Panc1 (cell line): Measurements from ENCODE around the gene DNASE2B. TPM values are rescaled to one million over a fixed set of nuclear protein-coding genes. Genes with fewer than 3 reads are reported as not detected.

Source experiments
- ATAC-seq: fragments of 200-7000 bp; cut with Tn5 transposase; 2 replicates; pipeline ENCODE4 v1.9.1; 2020; ENCODE audit warnings: mild to moderate bottlenecking, moderate library complexity
- BruUV-seq: library from RNA; stranded (reverse); fragments of 400-500 nt; replicated peaks from 2 replicates; lab custom pipeline; 2021; lab: Mats Ljungman, UMichigan
- CTCF ChIA-PET: fragments of 300-600 bp; sonication (Branson Sonifier 250); formaldehyde crosslinking; loops from one replicate; lab custom pipeline; 2022; ENCODE audit warnings: antibody characterized with exemption; lab: Charles Lee
- POLR2A ChIA-PET: fragments of 300-600 bp; sonication (Branson Sonifier 250); formaldehyde crosslinking; loops from one replicate; lab custom pipeline; 2022; ENCODE audit warnings: antibody characterized with exemption; lab: Charles Lee
- DNase-seq: peaks from one replicate; pipeline ENCODE4 v3.0.0-alpha.2; 2010; ENCODE audit warnings: low read depth, low spot score
- H3K27ac ChIP-seq: 2 replicates; pipeline ENCODE4 v1.5.1; 2011; ENCODE audit warnings: mild to moderate bottlenecking, low read length, inconsistent platforms
- H3K27me3 ChIP-seq: fragments of 200-500 bp; sonication (Bioruptor generic); 2 replicates; pipeline ENCODE4 v1.6.0; 2014; ENCODE audit warnings: low read length, inconsistent platforms; ENCODE audit not compliant: control insufficient read depth, insufficient read depth
- H3K36me3 ChIP-seq: fragments of 200-500 bp; sonication (Bioruptor generic); 2 replicates; pipeline ENCODE4 v1.5.1; 2014; ENCODE audit warnings: inconsistent platforms, mild to moderate bottlenecking, low read length, moderate library complexity; ENCODE audit not compliant: control insufficient read depth, insufficient read depth
- H3K4me1 ChIP-seq: 2 replicates; pipeline ENCODE4 v1.5.1; 2011; ENCODE audit warnings: inconsistent platforms, mild to moderate bottlenecking, low read length, moderate library complexity; ENCODE audit not compliant: control insufficient read depth, insufficient read depth
- H3K4me3 ChIP-seq, 2 experiments: 2 replicates each; pipeline ENCODE4 v1.5.1; 2011 to 2012; ENCODE audit warnings: low read depth in 2 of 2, low read length in 2 of 2, mild to moderate bottlenecking in 2 of 2, inconsistent platforms in 1 of 2, moderate library complexity in 1 of 2
- H3K9me3 ChIP-seq: fragments of 200-500 bp; sonication (Bioruptor generic); 2 replicates; pipeline ENCODE4 v1.5.1; 2014; ENCODE audit warnings: low read depth, mild to moderate bottlenecking, inconsistent platforms, low read length, moderate library complexity; ENCODE audit not compliant: control insufficient read depth, insufficient read depth
- CTCF ChIP-seq: fragments of 450-650 bp; IDR thresholded peaks from 2 replicates; pipeline ENCODE4 v1.5.1; 2017; ENCODE audit warnings: mild to moderate bottlenecking
- POLR2AphosphoS5 ChIP-seq: IDR thresholded peaks from 2 replicates; pipeline ENCODE4 v1.6.1; 2012; ENCODE audit warnings: mild to moderate bottlenecking, low read depth, low read length, moderate library complexity
- REST ChIP-seq, 2 experiments: IDR thresholded peaks; 2 replicates each; pipeline ENCODE4 v1.6.1; 2011 to 2012; ENCODE audit warnings: low read depth in 2 of 2, control low read depth in 1 of 2, low read length in 1 of 2, mild to moderate bottlenecking in 1 of 2, moderate library complexity in 1 of 2; ENCODE audit not compliant: insufficient read depth in 1 of 2
- SIN3A ChIP-seq: IDR thresholded peaks from 2 replicates; pipeline ENCODE4 v1.6.1; 2012; ENCODE audit warnings: low read depth, mild to moderate bottlenecking, low read length, moderate library complexity, borderline replicate concordance; ENCODE audit not compliant: insufficient read depth
- TCF7L2 ChIP-seq: IDR thresholded peaks from 2 replicates; pipeline ENCODE4 v1.6.1; 2011; ENCODE audit warnings: mild to moderate bottlenecking, low read depth, low read length, inconsistent platforms
- in situ Hi-C: cut with HindIII; loops from 2 replicates; pipeline ENCODE4 v1.10.0; 2016; ENCODE audit warnings: low sequenced_read_pairs, low pct_unique_long_range_greater_than_20kb
- intact Hi-C: fragments of 100-400 bp; cut with micrococcal nuclease; formaldehyde crosslinking; loops from one replicate; pipeline ENCODE4 v1.10.0; 2022; ENCODE audit not compliant: unreplicated experiment
- total RNA-seq: library from RNA; stranded (reverse); gene quantifications from one replicate; pipeline ENCODE4 v1.2.1, GENCODE V29; 2021; ENCODE audit not compliant: unreplicated experiment

The DNASE2B gene
- total RNA-seq, 1 experiment from 2014 or later: not detected

- intact Hi-C loops (no loop called here), in situ Hi-C loops (no loop called here)
- POLR2A ChIA-PET: no interaction called here
- no TSS peak for BruUV-seq
- Histone ChIP-seq H3K4me3 (no peak overlapping the region), H3K9me3 (peaks cover 7% of the 10 kb centered on the region; the same call in 1 of the 2 replicates), H3K4me1 (peaks cover 11% of the 10 kb centered on the region), H3K36me3 (no peaks in the 10 kb centered on the region), H3K27ac (no peak overlapping the region), H3K27me3 (no peaks in the 10 kb centered on the region)
- CTCF ChIA-PET: no interaction called here
- no peak for TF ChIP-seq REST (IDR thresholded peaks at IDR 0.05; ENCODE audit: insufficient read depth in 1 of 2, low read depth in 2 of 2, low read length in 1 of 2)
- TF ChIP-seq CTCF: no peak
- TF ChIP-seq TCF7L2: no peak
- no peak for TF ChIP-seq POLR2AphosphoS5
- no peak for TF ChIP-seq SIN3A
- ATAC-seq (no peak), DNase-seq (no peak)
Measured at GRCh38 chr1:84368441-84368840, 29.8 kb upstream of the DNASE2B start.

GRCh38 chr1:84370266-84370665 is 28.0 kb upstream of the DNASE2B start:
- TF ChIP-seq TCF7L2 (no peak), POLR2AphosphoS5 (no peak), CTCF (no peak), REST (IDR thresholded peaks at IDR 0.05; ENCODE audit: insufficient read depth in 1 of 2, low read depth in 2 of 2, low read length in 1 of 2) (no peak), SIN3A (no peak)
- H3K4me3 ChIP-seq: no peak overlapping the region
- peaks cover 7% of the 10 kb centered on the region; the same call in 1 of the 2 replicates for H3K9me3 ChIP-seq
- intact Hi-C loops: no loop called here
- DNase-seq: no peak
- ChIA-PET POLR2A (no interaction called here), CTCF (no interaction called here)
- no peak for ATAC-seq
- peaks cover 10% of the 10 kb centered on the region for H3K4me1 ChIP-seq
- no peaks in the 10 kb centered on the region for H3K27me3 ChIP-seq
- in situ Hi-C loops: no loop called here
- no peak overlapping the region for H3K27ac ChIP-seq
- no peaks in the 10 kb centered on the region for H3K36me3 ChIP-seq
- BruUV-seq: no TSS peak
